Epithelial cell of proximal tubule (primary cell): Measurements from ENCODE around the gene KLHL29. TPM values are rescaled to one million over a fixed set of nuclear protein-coding genes. Genes with fewer than 3 reads are reported as not detected.

Experiments used
- DNase-seq: peaks from one replicate; pipeline ENCODE4 v3.0.0-alpha.2; 2011; ENCODE audit warnings: low read depth
- H3K4me3 ChIP-seq: 2 replicates; pipeline ENCODE4 v1.5.1; 2011; ENCODE audit warnings: low read depth, mild to moderate bottlenecking, low read length
- total RNA-seq: library from RNA; depleted of rRNA; stranded (reverse); fragments of >200 nt; gene quantifications from 2 replicates; pipeline ENCODE4 v1.2.3, GENCODE V29; 2015
- TF ChIP-seq, protein P1 (sequence below): conservative IDR thresholded peaks from 2 replicates; pipeline ENCODE4 v1.5.1; 2012; ENCODE audit warnings: low read depth, mild to moderate bottlenecking, low read length

KLHL29 gene
- total RNA-seq, 1 donor from 2014 or later = 12.0 TPM

DNA sequence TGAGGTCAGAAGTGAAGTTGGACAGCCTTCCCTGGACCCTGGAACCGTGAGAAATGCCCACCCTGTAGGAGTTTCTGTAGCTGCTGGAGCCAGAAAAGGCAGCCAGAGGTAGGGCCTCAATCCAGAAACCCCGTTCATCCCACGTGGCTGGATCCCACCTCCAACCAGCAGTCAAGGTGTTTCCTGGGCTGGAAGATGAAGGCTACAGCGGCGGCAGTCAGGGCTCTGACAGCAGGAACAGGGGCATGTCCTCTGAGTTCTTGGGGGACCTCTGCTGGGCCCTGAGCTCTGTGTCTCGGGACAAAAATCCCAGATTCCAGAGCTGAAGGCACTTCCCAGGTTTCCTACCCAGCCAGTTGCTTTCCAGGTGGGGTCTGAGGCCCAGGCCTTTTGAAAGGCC lies 218.2 kb downstream of the KLHL29 start:
- TF ChIP-seq, protein P1, sequence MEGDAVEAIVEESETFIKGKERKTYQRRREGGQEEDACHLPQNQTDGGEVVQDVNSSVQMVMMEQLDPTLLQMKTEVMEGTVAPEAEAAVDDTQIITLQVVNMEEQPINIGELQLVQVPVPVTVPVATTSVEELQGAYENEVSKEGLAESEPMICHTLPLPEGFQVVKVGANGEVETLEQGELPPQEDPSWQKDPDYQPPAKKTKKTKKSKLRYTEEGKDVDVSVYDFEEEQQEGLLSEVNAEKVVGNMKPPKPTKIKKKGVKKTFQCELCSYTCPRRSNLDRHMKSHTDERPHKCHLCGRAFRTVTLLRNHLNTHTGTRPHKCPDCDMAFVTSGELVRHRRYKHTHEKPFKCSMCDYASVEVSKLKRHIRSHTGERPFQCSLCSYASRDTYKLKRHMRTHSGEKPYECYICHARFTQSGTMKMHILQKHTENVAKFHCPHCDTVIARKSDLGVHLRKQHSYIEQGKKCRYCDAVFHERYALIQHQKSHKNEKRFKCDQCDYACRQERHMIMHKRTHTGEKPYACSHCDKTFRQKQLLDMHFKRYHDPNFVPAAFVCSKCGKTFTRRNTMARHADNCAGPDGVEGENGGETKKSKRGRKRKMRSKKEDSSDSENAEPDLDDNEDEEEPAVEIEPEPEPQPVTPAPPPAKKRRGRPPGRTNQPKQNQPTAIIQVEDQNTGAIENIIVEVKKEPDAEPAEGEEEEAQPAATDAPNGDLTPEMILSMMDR = no peak
- DNase-seq = no peak
- no peak overlapping the region for H3K4me3 ChIP-seq

DNA sequence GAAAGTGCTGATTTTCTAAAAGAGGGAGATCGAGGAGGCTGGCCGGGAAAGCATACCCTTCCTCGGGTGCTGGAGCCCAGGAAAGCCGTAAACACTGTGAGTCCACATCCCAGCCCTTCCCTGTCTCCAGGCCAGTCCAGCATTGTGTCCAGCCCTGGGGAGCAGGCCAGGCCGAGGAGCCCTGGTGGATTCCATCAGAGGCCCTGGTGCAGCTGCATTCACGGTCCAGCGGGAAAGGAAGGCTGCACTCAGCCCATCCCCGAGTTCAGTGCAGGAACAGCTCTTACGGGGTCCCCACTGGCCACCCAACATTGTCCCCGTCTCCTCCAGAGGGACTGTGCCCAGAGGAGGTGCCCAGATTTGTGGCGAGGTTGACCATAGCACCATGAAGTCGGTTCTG lies 218.6 kb downstream of the KLHL29 start:
- TF ChIP-seq, protein P1 = no peak
- no peak overlapping the region for H3K4me3 ChIP-seq
- DNase-seq = no peak

DNA sequence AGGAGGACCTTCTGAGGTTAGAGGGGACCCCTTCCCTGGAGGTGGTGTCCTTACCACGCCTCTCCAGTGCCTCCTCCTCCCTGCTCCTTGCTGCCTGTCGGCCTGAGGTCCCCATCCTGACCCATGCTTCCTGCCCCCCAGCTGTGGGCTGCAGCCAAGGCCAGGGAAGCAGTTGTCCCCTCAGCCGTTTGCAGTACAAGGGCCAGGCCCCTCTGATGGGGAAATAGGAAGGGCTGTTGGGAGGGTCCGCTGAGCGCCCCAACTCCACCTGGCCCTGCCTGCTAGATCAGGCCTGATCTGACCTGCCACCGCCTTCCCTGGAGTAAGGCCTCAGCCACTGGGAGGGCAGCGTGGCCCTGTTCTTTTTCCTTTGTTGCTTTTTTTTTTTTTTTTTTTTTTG lies 219.8 kb downstream of the KLHL29 start:
- no peak for DNase-seq
- no peak overlapping the region for H3K4me3 ChIP-seq
- TF ChIP-seq, protein P1 = no peak

DNA sequence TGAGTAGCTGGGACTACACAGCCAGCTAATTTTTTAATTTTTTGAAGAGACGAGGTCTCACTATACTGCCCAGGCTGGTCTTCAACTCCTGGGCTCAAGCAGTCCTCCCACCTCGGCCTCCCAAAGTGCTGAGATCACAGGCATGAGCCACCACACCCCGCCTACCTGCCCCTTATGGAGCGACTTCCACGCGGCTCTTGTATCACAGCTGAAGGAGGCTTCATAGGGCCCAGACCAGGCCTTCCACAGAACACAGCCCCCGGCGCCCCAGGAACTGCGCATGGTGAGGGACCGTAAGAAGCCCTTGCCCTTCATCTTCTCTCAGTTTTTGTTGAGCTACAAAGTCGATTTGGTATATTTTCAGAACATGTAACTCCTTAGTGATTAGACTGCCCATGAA lies 220.3 kb downstream of the KLHL29 start:
- TF ChIP-seq, protein P1 = no peak
- DNase-seq = no peak
- H3K4me3 ChIP-seq = no peak overlapping the region

DNA sequence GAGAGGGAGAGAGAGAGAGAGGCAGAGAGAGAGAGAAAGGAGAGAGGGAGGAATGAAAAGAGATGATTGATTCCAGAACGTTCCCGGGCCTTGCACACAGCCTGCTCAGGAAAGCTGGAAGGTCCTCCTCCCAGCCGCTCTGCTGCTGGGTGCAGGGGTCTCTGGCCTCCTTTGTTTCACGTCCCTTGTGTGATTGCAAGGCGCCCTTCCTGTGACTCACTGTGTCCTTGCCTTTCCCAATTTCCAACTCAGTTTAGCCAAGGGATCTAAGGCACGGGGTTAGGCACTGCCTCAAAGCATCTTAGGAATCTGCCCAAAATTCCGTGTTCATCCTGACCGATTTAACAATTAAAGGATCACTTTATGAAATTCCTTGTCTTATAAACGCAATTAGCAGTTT lies 221.2 kb downstream of the KLHL29 start:
- DNase-seq = no peak
- H3K4me3 ChIP-seq = no peak overlapping the region
- TF ChIP-seq, protein P1 = no peak

DNA sequence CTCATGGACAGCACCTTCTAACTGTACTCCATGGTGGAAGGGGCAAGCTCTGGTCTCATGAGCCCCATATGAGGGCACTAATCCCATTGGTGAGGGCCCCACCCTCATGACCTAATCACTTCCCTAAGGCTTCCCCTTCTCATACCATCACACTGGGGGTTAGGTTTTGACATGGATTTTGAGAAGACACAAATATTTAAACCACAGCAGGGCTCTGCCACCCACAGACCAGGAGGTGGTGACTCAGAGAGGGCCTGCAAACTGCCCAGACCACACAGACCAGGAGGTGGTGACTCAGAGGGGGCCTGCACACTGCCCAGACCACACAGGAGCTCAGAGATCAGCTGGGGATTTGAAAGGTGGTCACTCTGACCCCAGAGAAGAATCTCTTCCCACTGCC lies 222.0 kb downstream of the KLHL29 start:
- no peak overlapping the region for H3K4me3 ChIP-seq
- TF ChIP-seq, protein P1 = no peak

DNA sequence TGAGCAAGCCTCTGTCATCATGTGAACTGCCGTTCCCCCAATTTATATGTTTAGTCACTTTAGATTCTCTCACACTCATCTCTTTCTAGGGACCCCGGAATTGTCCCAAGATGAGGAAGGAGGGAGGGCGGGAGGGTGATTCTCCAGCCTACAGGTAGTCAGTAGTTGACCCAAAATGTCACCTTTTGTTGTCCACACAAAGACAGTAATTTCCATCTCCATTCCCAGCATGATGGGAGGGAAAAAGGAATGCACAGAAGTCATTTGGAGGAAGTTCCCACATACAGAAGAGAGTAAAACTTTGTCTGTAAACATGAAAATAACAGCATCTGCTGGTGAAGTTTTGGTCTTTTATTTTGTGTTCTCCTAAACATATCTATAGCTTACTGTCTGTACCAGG lies 222.9 kb downstream of the KLHL29 start:
- no peak for DNase-seq
- TF ChIP-seq, protein P1 = no peak
- no peak overlapping the region for H3K4me3 ChIP-seq

More for the DNA sequence above, 222.0 kb downstream of the KLHL29 start:
- DNase-seq = no peak
